Esophagus squamous epithelium (tissue), 5 donors: Measurements from ENCODE around the gene CRLF1. TPM values are rescaled to one million over a fixed set of nuclear protein-coding genes. Genes with fewer than 3 reads are reported as not detected.

Experiments
- DNase-seq: peaks from one replicate; lab custom pipeline; 2025; lab: John Stamatoyannopoulos, UW
- H3K27ac ChIP-seq, 4 donors: fragments of 200-600 bp; sonication (generic); one replicate each; pipeline ENCODE4 v1.5.1; 2016 to 2019; ENCODE audit warnings: mild to moderate bottlenecking in 1 of 4
- H3K27me3 ChIP-seq, 4 donors: fragments of 200-600 bp; sonication (generic); 1 replicate in 3 of 4; 2 replicates in 1 of 4; pipeline versions ENCODE4 v1.5.1 to v1.6.0; 2017 to 2021; ENCODE audit warnings: antibody characterized with exemption in 1 of 4
- H3K36me3 ChIP-seq, 3 donors: fragments of 200-600 bp; sonication (generic); one replicate each; pipeline ENCODE4 v1.5.1; 2016 to 2019
- H3K4me1 ChIP-seq, 3 donors: fragments of 200-600 bp; sonication (generic); one replicate each; pipeline ENCODE4 v1.5.1; 2017 to 2019
- H3K4me3 ChIP-seq, 4 donors: fragments of 200-600 bp; sonication (generic); 1 replicate in 3 of 4; 2 replicates in 1 of 4; pipeline ENCODE4 v1.5.1; 2016 to 2019; ENCODE audit warnings: mild to moderate bottlenecking in 2 of 4, moderate library complexity in 1 of 4
- H3K9me3 ChIP-seq, 3 donors: fragments of 200-600 bp; sonication (generic); one replicate each; pipeline ENCODE4 v1.5.1; 2016 to 2019
- POLR2A ChIP-seq, 4 donors: fragments of 450-650 bp; IDR thresholded peaks; one replicate each; pipeline ENCODE4 v1.6.1; 2017; ENCODE audit warnings: antibody characterized with exemption in 4 of 4, mild to moderate bottlenecking in 4 of 4, moderate library complexity in 3 of 4
- WGBS, 2 donors: methylation state at CpG; one replicate each; pipeline ENCODE4 v1.1.5; 2018; 5-methylcytosine and 5-hydroxymethylcytosine counted together
- intact Hi-C: fragments of 100-400 bp; cut with DNase I; formaldehyde crosslinking; loops from one replicate; pipeline ENCODE4 v1.15.0; 2022
- total RNA-seq, 4 donors: library from RNA; depleted of rRNA; stranded (reverse); fragments of >200 nt; gene quantifications; one replicate each; pipeline ENCODE4 v1.1.0, GENCODE V29; 2016
- TF ChIP-seq, protein P1 (sequence below), 6 experiments: fragments of 450-650 bp in 4 of 6; fragments of 200-600 bp in 2 of 6; sonication (generic) in 2 of 6; IDR thresholded peaks; one replicate each; pipeline ENCODE4 v1.5.1; 2016 to 2019; ENCODE audit warnings: antibody characterized with exemption in 6 of 6, mild to moderate bottlenecking in 4 of 6, moderate library complexity in 4 of 6
- donor health status: DM: yes; HTN: yes; CAD: no.

The CRLF1 gene
- total RNA-seq, 4 donors from 2014 or later: 13.2 to 82.6 (median 19.3) TPM

DNA sequence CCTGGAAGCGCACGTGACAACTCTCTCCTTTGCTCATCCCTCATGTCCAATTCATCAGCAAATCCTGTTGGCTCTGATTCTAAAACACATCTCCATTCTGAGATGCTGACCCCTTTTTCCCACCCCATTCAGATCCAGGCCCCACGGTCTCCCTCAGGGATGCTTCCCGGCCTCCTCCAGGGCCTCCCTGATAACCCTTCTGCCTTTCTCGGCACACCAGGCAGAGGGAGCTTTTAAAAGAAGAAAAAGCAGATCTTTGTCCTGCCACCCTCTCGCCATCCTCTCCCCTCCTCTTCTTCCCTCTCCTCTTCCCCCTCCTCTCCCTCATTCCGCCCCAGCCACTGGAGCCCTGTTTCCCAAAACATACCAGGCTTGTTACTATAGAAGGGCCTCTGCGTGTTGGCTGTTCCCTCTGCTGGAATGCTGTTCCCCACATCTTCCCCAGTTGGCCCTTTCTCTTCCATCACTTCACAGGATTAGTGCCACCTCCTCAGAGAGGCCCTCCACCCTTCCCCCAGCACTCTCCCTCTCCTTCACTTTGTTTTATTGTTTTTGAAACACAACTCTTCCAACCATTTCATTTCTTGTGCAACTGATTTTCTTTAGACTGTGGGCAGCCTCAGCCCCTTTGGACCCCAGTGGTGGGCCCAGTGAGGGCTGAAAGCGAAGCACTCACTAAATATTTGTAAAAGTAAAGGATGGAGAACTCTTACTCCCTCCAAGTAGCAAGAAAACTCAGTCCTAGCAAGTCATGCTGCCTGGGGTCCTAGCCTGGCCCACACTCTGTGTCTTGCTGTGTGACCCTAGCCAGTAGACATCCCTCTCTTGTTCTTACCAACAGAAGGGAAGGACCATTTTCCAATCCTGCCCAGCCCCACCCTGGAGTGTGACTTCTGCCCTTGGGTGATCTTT lies 2.5 kb upstream of the CRLF1 start:
- H3K4me1 ChIP-seq: peaks cover 37 to 71% (median 45%) of the 10 kb centered on the region in 3 donors
- 67 to 74% methylated on average over 9 of the region's 9 CpGs for WGBS, 2 donors
- H3K36me3 ChIP-seq: no peaks in the 10 kb centered on the region
- no peak for DNase-seq
- H3K4me3 ChIP-seq: no peak overlapping the region
- H3K27ac ChIP-seq: no peak overlapping the region
- no peaks in the 10 kb centered on the region for H3K9me3 ChIP-seq
- TF ChIP-seq POLR2A (IDR thresholded peaks at IDR 0.05): no peak
- TF ChIP-seq, protein P1, sequence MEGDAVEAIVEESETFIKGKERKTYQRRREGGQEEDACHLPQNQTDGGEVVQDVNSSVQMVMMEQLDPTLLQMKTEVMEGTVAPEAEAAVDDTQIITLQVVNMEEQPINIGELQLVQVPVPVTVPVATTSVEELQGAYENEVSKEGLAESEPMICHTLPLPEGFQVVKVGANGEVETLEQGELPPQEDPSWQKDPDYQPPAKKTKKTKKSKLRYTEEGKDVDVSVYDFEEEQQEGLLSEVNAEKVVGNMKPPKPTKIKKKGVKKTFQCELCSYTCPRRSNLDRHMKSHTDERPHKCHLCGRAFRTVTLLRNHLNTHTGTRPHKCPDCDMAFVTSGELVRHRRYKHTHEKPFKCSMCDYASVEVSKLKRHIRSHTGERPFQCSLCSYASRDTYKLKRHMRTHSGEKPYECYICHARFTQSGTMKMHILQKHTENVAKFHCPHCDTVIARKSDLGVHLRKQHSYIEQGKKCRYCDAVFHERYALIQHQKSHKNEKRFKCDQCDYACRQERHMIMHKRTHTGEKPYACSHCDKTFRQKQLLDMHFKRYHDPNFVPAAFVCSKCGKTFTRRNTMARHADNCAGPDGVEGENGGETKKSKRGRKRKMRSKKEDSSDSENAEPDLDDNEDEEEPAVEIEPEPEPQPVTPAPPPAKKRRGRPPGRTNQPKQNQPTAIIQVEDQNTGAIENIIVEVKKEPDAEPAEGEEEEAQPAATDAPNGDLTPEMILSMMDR (IDR thresholded peaks at IDR 0.05): no peak
- intact Hi-C loops: no loop called here
- H3K27me3 ChIP-seq: peaks cover 34 to 97% (median 45%) of the 10 kb centered on the region in 4 donors

DNA sequence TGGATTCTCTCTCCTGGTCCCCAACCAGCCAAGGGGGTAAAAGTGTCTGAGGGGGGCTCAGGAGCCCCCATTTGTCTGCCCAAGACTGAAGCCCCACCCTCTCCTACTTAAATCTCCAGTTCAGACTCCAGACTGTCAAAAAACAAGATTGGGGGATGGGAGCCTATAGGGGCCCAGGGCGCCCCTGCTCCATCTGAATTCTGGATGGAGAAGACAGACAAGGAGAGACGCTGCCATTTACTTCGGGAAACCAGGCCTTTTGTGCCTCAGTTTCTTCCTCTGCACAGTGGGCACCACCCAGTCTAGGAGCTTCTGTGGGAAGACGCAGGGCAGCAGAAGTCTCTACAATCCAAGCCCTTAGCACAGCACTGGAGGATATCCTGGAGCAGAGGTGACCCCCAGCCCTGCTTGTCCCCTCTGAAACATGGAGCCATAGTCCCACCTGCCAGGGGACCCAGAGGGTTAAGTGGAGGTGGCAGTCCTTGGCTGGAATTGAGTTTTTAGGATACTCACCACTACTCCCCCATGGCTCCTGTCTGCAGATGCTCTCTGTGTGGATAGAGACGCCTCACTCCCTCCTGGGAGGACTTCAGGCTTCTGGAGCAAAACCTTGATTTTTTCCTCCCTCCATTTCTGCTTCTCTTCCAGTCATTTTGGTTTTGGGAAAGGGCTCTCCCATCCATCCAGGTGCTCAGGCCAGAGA lies 1.7 kb upstream of the CRLF1 start:
- WGBS, 2 donors: 58 to 71% methylated on average over 3 to 5 of the region's 5 CpGs
- Histone ChIP-seq H3K36me3 (no peaks in the 10 kb centered on the region), H3K4me1 (peaks cover 41 to 76% (median 45%) of the 10 kb centered on the region in 3 donors), H3K27me3 (peaks cover 27 to 97% (median 41%) of the 10 kb centered on the region in 4 donors), H3K27ac (no peak overlapping the region), H3K4me3 (peak overlapping the region in 3 of 4 donors; percentile 31 to 63 (median 41)), H3K9me3 (no peaks in the 10 kb centered on the region)
- no peak for DNase-seq
- intact Hi-C loops: no loop called here
- TF ChIP-seq, protein P1 (IDR thresholded peaks at IDR 0.05): no peak
- no peak for TF ChIP-seq POLR2A (IDR thresholded peaks at IDR 0.05)

DNA sequence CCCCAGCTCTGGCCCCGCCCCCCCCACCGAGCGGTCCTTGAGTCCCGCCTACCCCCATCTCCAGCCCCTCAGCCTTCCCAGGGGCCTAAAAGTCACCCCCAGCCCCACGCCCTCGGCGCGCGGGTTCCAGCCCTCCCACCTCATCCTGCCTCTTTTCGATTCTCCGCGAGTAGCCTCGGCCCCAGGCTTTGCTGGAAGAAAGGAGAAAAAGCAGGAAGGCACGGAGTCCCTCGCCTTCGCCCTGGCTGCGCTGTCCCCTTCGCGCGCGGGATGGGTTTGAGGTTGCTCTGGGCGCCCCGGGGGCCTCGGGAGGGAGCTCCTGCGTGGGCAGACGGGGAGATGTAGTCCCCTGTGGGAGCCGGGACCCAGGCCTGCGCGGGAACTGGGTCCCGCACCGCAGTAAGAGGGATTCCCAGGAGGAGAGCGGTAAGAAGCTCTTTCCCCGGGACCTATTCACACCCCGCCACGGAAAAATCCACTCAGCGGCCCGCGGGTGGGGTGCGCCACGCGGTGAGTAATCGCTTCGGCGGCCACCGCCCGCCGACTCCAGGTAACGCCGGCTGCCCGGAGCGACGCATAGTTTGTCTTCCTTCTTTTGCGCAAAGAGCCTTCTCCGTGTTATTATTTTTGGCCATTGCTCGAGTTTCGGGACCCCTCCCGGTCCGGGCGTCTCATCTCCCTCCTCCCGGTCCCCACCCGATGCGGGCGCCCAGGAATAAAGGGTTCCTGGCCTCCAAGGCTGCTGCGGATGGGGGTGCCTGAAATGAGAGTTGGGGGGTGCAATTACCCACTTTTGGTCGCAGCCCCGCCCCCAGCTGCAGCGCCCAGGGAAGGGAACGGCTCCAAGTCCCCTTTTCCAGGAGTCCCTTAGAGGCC lies 865 bp upstream of the CRLF1 start:
- intact Hi-C loops: no loop called here
- 0 to 1% methylated on average over 6 to 25 of the region's 68 CpGs for WGBS, 2 donors
- no peak for DNase-seq
- no peaks in the 10 kb centered on the region for H3K36me3 ChIP-seq
- H3K27me3 ChIP-seq: peaks cover 22 to 97% (median 39%) of the 10 kb centered on the region in 4 donors
- peak overlapping the region; percentile 5 to 54 (median 32) for H3K27ac ChIP-seq
- H3K4me1 ChIP-seq: peaks cover 36 to 70% (median 37%) of the 10 kb centered on the region in 3 donors
- no peaks in the 10 kb centered on the region for H3K9me3 ChIP-seq
- H3K4me3 ChIP-seq: peak overlapping the region; percentile 12 to 63 (median 36)
- TF ChIP-seq, protein P1 (IDR thresholded peaks at IDR 0.05): no peak
- no peak for TF ChIP-seq POLR2A (IDR thresholded peaks at IDR 0.05)

DNA sequence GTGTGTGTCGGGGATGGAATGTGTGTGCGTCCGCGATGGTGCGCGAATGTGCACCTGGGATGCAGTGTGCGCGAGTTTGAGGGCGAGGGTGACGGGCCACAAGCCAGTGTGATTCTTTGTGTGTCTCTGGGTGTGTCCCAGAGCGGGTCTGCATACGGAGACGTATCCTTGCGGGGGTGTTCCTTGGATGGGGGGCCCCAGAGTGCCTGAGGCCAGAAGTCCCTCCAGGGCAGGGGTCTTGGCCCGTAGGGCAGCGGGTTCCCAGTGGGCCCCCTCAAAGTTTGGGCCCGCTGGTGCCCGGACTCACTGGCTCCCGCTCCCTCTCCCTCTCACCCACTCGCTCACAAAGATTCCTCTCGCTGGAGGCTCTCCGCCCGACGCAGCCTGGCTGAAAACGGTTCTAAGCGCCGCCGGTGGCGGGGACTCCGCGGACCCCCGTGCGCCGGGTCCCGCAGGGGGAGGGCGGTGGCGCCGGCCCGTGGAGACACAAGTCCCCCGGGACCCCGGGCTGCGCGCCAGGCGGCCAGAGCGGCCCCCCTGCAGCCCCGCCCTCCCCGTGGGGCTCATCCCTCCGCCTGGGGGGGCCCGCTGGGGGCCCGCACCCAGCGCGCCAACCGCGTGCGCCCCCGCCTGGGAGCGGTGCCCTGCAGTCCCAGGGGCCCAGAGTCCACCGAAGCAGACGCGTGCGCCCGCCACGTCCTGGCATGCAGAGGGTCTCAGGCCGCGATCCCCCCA lies 886 bp downstream of the CRLF1 start:
- 0 to 11% methylated on average over 10 to 12 of the region's 65 CpGs for WGBS, 2 donors
- peak overlapping the region; percentile 28 to 63 (median 41) for H3K4me3 ChIP-seq

More for the DNA sequence above, 886 bp downstream of the CRLF1 start:
- intact Hi-C loops: no loop called here
- Histone ChIP-seq H3K4me1 (peaks cover 19 to 53% (median 24%) of the 10 kb centered on the region in 3 donors), H3K27me3 (peaks cover 17 to 96% (median 22%) of the 10 kb centered on the region in 4 donors), H3K9me3 (no peaks in the 10 kb centered on the region), H3K27ac (peak overlapping the region in 3 of 4 donors; percentile 48 to 52 (median 50)), H3K36me3 (no peaks in the 10 kb centered on the region)
- no peak for DNase-seq
- no peak for TF ChIP-seq POLR2A (IDR thresholded peaks at IDR 0.05)
- TF ChIP-seq, protein P1 (IDR thresholded peaks at IDR 0.05): no peak
